Cerebellar nuclear complex (tissue), 1 donor: ENCODE measurements around the gene EVI5.
"Not testable (repeated sequence)": the region's sequence is repeated elsewhere in the genome, so short reads cannot be mapped to it uniquely, and the experiment has no call there.

ENCODE experiments used
- DNase-seq, 2 experiments: peaks; one replicate each; lab custom pipeline; 2025; lab: John Stamatoyannopoulos, UW

The EVI5 gene

DNA sequence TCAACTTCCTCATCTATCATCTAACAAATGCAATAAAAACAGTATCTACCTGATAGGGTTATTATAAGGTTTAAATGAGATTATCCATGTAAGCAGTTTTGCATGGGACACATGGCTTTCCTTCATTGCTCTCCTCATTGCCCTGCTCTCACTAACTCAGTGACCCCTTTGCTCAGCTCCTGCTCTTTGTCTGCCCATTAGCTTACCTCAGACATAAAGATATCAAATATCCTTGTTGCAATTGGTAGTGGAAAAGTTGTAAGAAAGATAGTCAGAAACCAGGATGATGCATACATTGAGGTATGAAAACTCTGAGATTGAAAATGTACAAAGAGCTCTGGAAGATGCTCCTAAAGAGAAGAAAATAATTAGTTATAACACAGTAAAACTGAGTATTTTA is 89.8 kb downstream of the EVI5 start:
- DNase-seq, result no peak

DNA sequence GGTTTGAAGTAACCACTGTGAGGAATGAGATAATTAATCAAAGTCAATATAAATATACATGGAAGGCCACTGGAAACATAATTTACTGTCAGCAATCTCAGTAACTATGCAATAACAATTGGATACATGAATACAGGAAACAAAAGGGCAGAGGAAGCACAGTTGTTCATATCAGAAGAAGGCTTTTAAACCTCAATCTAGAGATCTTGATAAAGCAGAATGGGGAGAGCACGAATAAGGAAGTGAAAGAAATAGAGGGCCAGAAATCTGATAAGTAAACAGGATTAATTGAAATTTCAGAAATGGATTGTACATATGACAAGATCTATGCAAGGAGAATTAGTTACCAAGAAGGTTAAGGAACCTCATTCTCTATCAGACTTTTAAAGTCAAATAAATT is 93.0 kb downstream of the EVI5 start:
- DNase-seq, result no peak

DNA sequence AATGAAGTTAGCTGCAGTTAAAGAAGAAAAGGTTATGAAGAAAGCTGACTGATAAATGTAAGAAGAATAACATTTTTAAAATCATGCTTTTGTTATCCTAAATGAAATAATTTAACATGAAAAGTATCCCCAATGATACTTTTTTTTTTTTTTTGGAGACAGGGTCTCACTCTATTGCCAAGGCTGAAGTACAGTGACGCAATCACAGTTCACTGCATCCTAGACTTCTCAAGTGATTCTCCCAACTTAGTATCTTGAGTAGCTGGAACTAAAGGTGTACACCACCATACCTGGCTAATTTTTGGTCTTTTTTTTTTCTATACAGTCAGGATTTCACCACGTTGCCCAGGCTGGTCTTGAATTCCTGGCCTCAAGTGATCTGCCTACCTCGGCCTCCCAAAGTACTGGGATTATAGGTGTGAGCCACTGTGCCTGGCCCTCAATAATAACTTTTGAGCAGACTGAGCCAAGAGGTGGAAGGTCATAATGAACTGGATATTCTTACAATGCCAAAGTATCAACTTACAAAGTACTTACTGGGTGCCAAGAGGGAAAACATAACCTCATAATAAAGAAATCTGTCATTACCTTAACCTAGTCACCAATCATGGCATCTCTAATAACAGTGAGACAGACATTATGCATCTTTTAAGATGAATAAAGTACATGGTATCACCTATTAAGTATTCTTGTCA is 94.5 kb downstream of the EVI5 start:
- DNase-seq, result no peak

DNA sequence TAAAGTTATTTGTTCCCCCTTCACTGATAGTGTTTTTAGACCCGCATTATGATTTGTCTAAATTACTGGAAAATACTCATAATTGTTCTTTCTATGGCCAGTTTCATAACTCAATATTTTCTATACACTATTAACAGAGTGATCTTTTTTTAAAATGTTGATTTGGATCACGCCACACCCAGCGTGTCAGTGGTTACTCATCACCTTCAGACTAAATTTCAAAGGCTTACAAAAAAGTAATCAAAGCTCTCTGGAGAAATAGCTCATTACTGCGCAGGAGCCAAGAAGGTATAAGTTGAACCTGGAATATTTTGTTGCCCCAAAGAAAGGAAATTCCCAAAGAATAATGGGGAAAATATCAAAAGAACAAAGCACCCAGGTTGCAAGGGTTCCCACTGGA is 104.9 kb downstream of the EVI5 start:
- DNase-seq, result no peak

DNA sequence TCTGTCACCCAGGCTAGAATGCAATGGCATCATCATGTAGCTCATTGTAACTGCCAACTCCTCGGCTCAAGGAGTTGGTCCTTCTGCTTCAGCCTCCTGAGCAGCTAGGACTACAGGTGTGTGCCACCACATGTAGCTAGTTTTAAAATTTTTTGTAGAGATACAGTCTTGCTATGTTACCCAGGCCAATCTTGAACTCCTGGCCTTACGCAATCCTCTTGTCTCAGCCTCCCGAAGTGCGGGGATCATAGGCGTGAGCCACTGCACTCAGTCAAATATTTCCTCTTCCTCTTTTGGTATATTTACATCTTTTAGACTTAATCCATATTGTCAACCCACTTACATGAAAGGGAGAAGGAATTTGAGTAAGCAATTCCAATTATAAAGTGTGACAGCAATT is 121.1 kb downstream of the EVI5 start:
- DNase-seq, result no peak

DNA sequence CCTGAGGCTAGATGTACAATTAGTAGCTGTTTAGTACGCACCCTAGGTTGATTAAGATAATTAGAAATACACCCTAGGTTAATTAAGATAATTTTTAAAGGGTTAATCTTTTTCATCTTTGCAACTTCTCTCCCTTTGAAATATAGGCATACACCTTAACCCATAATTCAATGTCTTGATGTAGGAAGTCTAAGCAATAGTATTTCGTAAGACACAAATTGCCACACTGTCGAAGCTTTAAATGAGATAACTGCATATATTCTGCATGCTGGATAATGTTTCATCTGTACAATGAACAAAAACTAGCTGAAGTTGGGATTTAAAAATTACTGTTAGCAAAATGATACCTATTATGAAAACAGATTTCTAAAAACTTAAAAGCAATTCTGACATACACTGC is 122.9 kb downstream of the EVI5 start:
- DNase-seq, result no peak

DNA sequence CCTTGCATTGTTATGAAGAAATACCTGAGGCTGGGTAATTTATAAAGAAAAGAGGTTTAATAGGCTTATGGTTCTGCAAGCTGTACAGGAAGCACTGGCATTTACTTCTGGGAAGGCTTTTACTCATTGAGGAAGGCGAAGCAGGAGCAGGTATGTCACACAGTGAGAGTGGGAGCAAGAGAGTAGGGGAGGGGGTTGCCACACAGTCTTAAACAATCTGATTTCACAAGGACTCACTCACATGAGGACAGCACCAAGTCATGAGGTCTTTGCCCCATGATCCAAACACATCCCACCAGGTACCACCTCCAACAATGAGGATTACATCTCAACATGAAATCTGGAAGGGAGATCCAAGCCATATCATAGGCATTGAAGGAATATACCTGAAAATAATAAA is 127.2 kb downstream of the EVI5 start:
- no peak for DNase-seq

DNA sequence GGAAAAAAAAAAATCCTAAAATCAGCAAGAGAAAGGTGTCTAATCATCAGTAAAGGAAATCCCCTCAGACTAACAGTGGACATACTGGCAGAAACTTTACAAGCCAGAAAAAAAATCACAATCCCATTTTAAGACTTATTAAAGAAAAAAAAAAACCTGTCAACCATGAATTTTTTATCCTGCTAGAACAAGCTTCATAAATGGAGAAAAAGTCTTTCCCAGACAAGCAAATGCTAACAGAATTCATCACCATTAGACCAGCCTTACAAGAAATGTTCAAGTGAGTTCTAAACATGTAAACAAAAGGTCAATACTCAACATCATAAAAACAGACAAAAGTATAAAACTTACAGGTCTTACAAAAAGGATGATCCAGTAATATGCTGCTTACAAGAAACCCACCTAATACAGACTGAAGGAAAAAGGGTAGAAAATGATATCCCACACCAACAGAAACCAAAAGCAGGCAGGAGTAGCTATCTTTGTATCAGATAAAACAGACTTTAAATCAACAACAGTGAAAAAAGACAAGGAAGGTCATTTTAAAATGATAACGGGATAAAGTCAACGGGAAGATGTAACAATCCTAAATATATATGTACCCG is 129.6 kb downstream of the EVI5 start:
- DNase-seq, result no peak

DNA sequence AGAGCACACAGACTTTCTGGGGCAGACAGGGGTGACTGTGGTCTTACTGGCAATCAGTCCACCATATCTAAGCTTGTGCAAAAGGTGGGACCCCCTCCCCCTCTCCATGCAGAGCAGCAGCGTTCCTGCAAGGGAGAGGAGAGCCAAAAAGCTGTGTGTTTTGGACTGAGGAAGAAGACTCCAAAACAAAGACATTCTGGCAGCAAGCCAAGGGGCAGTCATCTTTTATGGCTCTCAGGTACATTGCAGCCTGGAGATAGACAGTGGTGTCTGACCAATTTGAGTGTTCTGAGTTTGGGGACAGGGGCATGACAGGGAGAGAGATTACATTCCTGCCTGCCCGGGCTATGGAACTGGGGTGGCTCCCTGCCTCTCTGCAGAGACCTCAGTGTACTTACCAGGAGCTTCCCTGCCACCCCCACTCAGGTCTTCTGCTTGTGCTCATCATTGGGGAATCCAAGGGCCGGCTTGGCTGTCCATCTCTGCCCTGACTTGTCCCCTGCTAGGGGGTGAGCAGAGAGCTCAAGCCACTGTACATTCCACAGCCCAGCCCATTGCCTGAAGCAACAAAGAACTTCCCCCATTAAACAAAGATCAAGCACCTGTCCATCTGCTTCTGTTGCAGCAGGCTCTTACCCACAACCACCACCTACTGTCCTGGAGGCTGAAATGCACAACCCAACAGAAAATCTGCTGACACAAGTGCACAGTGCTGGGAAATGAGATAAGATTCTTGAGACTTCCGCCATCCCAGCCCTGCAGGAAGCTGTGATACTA is 131.1 kb downstream of the EVI5 start:
- DNase-seq, result no peak

DNA sequence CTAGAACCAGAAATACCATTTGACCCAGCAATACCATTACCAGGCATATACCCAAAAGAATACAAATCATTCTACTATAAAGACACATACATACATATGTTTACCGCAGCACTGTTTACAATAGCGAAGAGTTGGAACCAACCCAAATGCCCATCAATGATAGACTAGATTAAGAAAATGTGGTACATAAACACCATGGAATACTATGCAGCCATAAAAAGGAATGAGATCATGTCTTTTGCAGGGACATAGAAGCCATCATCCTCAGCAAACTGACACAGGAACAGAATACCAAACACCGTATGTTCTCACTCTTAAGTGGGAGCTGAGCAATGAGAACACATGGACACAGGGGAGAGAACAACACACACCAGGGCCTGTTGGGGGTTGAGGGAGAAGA is 144.2 kb downstream of the EVI5 start:
- not testable (repeated sequence) for DNase-seq

DNA sequence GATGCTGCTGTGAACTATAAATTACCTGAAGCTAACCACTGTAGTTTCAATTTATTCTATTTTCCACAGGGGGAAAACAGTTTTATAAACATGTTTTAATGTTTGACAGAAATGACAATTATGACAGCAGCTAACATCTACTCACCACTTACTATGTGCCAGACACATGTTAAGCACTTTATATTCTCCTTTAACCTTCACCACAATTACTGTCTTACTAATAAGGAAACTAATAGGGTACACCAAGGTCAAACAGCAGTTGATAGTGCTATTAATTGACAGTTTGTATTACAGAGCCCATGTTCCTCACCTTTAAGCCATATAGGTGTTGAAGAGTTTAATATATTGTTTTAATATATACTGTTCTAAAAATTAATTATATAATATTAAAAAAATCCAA is 146.4 kb downstream of the EVI5 start:
- DNase-seq, result no peak

DNA sequence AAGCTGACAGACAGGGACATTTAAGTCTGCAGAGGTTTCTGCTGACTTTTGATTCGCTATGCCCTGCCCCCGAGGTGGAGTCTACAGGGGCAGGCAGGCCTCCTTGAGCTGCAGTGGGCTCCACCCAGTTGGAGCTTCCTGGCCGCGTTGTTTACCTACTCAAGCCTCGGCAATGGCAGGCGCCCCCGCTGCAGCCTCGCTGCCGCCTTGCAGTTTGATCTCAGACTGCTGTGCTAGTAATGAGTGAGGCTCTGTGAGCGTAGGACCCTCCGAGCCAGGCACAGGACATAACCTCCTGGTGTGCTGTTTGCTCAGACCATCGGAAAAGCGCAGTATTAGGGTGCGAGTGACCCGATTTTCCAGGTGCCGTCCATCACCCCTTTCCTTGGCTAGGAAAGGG is 149.7 kb downstream of the EVI5 start:
- not testable (repeated sequence) for DNase-seq

DNA sequence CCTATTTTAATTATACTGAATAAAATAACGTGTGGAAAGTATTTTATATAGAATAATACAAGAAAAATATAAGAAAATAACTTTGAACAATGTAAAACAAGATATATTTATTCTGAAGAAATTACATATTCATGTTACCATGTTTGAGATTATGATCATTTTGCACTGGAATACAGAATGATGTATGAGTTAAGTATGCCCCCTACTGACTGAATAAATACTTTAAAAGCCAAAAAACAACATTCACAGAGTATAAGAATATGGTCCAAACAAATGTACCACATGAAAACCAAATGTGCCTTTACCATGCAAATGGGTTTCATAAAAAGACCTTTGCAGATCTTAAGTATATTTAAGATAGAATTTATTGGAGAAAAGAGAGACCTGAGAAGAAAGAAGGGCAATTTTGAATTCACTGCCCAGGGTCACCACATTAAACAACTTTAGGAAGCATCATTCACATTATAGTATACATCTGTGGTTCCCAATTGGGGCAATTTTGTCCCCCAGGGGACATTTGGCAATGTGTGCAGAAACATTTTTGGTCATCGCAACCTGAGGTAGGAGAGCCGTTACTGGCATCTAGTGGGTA is 161.6 kb downstream of the EVI5 start:
- DNase-seq, result no peak

DNA sequence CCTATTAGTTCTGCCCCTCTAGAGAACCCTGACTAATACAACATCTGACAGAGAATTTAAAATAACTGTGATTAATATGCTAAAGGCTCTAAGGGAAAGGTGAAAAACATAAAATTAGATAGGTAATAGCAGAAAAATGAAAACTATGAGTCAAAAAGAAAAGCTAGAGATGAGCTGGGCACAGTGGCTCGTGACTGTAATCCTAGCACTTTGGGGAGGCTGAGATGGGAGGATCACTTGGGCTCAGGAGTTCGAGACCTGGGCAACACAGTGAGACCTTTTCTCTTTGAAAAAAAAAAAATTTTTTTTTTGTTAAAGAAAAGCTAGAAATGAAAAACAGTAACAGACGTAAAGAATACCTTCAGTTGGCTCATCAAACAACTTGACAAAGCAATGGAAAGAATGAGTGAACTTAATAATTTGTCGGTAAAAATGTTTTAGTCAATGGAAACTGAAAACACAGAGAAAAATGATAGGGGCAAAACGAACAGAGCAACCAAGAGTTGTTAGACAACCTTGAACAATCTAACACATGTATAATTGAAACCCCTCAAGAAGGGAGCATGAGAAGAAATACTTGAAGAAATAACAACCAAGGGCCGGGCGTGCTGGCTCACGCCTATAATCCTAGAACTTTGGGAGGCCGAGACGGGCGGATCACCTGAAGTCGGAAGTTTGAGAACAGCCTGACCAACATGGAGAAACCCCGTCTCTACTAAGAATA is 165.3 kb downstream of the EVI5 start:
- DNase-seq, result no peak

DNA sequence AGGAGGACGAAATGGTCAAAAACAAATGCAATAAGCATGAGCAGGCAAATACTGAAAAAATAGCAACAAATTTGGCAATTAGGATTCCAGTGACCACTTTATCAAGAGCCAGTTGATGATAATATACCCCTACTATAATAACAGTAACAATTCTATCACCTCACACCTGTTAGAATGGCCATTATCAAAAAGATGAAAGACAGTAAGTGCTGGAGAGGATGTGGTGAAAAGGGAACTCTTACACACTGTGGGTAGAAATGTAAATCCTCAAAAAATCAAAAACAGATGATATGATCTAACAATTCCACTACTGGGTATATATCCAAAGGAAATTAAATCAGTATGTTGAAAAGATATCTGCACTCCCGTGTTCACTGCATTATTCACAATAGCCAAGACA is 183.9 kb downstream of the EVI5 start:
- no peak for DNase-seq

DNA sequence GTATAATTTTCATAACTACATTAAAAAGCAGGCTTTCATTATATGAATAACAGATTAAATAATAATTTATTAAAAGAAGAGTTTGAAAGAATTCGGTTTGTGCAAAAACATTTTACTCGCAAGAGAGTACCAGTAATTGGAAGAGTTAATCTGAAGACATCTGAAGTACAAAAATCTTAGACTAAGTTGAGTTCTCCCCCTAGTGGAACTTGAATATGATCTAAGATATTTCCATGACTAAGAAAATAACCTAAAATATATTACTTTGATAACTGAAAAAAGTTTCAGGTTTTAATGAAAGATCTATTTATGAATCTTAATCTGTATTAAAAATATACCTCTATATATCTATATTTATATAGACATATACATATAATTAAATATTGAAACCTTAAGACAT is 185.7 kb downstream of the EVI5 start:
- no peak for DNase-seq

DNA sequence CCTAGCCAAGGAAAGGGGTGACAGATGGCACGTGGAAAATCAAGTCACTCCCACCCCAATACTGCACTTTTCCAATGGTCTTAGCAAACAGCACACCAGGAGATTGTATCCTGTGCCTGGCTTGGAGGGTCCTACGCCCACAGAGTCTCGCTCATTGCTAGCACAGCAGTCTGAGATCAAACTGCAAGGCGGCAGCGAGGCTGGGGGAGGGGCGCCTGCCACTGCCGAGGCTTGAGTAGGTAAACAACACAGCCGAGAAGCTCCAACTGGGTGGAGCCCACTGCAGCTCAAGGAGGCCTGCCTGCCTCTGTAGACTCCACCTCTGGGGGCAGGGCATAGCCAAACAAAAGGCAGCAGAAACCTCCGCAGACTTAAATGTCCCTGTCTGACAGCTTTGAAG is 195.5 kb downstream of the EVI5 start:
- not testable (repeated sequence) for DNase-seq

DNA sequence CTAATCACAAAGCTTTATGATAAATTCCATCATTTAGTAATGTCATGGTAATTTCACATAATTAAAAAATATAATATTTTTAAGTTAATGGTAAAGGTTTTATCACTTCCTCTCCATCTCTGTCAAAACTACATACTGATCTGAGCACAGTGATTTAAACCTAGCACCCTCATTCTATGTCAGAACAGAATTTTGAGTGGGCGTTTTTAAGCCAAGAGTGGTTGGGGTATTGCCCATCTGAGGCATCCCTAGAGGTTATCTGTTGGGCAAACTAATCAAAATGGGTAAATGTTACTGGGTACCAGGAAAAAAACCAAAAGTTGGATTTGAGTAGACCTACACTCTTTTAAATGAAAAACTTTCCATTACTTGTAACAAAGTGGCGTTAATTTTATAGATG is 197.5 kb downstream of the EVI5 start:
- no peak for DNase-seq

DNA sequence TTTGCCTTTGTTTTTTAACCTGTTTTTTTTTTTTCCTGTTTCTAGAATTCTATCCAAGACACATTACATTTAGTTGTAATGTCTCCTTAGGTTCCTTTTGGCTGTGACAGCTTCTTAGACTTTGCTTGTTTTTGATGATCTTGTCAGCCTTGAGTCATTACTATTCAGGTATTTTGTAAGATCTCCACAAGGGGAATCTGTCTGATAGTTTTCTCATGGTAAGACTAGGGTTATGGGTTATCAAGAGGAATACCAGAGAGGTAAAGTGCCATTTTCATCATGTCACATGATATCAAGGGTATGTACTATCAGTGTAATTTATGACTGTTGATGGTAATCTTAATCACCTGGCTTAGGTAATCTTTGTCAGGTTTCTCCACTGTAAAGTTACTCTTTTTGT is 199.1 kb downstream of the EVI5 start:
- no peak for DNase-seq

DNA sequence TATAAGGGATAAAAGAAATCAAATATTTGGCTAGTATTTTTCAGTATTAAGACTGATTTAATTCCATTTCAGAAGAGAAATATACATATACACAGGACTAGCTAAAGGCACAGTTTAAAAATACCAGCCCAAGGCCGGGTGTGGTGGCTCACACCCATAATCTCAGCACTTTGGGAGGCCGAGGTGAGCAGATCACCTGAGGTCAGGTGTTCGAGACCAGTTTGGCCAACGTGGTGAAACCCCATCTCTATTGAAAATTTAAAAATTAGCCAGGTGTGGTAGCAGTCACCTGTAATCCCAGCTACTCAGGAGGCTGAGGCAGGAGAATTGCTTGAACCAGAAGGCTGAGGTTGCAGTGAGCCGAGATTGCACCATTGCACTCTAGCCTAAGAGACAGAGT is 200.1 kb downstream of the EVI5 start:
- not testable (repeated sequence) for DNase-seq

DNA sequence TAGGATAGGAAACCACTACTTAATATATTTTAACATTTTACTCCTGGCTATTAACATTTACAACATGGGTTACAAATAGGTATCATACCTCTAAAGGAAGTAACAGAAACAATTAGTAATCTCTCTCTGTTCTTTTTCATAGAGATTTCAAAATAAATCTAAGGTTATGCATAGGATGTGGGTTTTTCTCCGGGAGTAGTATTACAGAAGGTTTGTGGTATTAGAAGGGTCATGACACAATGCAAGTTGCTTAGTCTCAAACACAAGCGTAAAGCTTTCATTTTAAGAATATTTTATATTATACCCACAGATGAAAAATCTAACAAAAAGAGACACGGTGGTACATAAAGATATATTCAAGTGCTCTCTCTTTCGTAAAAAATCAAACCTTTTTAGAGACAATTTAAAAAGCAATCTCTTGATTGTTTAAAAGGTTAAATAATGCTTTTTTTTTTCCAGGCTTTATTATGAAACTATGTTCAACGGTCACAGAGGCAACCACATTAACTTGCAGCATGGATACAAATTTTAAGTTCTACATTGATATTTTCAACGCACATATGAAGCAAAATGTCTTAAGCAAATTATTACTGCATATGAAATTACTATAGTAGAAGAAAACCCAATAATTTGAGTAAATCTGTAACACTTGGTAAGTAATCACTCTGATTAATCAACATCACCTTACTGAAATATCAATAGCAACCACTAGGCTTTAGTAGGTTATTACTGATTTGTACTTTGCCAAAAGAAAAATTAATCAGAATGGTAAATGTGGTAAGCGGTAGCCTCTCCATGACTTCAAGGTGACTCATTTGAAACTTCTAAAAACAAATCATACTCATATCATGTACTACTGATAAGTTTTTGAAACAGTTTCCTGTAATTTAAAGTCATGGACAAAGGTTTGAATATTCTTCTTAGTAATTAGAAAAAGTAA is 200.8 kb downstream of the EVI5 start:
- no peak for DNase-seq
